ENCODE data around the gene GNAQ.

Gene GNAQ

DNA sequence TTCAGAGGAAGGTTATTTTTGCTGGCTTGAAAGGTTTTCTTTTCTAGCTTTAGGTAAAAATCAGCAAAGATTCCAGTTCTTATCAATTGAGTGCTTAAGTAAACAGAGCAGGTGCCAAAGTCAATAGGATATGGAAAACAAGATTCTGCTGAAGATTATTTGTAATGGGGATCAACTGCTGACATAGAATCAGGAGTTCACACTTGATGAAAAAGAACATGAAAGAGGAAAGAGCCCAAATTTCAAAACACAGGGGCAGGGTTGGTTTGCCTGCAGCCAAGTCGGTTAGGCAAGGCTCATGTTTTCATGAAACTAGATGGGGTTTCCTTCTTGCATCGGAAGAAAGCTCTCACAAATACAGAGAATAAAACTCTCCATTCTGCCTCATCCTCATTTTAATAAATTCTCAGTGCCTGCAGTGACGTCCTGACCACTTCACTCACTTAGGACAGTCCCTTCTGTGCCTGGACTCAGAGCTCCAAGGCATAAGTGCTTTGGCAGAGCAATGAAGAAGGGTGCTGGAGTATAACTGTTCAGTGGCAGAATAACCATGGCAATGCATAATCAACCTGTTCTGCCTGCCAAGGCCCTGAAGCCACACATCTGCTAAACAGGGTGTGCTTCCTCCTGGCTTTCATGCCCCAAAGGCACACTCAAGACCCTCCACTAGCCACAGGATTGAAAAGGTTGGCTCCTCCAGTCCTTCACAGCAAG, 179.6 kb downstream of the GNAQ start:
- peaks cover 0 to 55% (median 41%) of the 10 kb centered on the region in 4 donors for H3K4me1 ChIP-seq
- H3K36me3 ChIP-seq: no peaks in the 10 kb centered on the region
- TF ChIP-seq, protein P1, sequence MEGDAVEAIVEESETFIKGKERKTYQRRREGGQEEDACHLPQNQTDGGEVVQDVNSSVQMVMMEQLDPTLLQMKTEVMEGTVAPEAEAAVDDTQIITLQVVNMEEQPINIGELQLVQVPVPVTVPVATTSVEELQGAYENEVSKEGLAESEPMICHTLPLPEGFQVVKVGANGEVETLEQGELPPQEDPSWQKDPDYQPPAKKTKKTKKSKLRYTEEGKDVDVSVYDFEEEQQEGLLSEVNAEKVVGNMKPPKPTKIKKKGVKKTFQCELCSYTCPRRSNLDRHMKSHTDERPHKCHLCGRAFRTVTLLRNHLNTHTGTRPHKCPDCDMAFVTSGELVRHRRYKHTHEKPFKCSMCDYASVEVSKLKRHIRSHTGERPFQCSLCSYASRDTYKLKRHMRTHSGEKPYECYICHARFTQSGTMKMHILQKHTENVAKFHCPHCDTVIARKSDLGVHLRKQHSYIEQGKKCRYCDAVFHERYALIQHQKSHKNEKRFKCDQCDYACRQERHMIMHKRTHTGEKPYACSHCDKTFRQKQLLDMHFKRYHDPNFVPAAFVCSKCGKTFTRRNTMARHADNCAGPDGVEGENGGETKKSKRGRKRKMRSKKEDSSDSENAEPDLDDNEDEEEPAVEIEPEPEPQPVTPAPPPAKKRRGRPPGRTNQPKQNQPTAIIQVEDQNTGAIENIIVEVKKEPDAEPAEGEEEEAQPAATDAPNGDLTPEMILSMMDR (IDR thresholded peaks at IDR 0.05): no peak
- intact Hi-C loops (cut with DNase I; ENCODE audit: low total_unique reads): no loop called here
- no peaks in the 10 kb centered on the region for H3K9me3 ChIP-seq
- no peak for DNase-seq
- peak overlapping the region; percentile 62 to 82 for H3K27ac ChIP-seq
- no peak overlapping the region for H3K4me3 ChIP-seq
- no peaks in the 10 kb centered on the region for H3K27me3 ChIP-seq

DNA sequence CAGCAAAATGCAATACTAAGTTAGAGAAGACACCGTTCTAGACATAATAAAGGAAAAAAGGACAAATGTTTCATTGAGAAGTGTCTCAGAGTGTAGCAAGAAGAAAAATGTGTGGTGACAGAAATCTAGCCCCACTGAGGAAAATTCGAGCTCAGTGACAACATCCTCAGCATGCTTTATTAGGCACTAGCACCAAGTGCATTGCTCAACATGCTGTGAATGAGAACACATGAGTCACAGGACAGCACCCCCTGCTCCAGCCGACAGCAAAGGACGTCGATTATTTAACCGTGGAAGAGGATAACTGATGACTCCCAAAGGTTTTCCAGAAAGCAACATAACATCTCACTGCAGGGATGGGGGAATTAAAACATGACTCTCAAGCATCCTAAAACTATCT, 182.7 kb downstream of the GNAQ start:
- no peaks in the 10 kb centered on the region for H3K36me3 ChIP-seq
- H3K9me3 ChIP-seq: no peaks in the 10 kb centered on the region
- DNase-seq: peak; percentile 92
- H3K27me3 ChIP-seq: no peaks in the 10 kb centered on the region
- H3K4me1 ChIP-seq: peaks cover 0 to 68% (median 55%) of the 10 kb centered on the region in 4 donors
- H3K4me3 ChIP-seq: no peak overlapping the region
- TF ChIP-seq, protein P1 (IDR thresholded peaks at IDR 0.05): no peak
- intact Hi-C loops (cut with DNase I; ENCODE audit: low total_unique reads): loop anchor here (5.0 kb wide), 1 partner anchor 183 kb away; the partner anchor contains the start of gene GNAQ
- peak overlapping the region; percentile 72 to 82 for H3K27ac ChIP-seq

DNA sequence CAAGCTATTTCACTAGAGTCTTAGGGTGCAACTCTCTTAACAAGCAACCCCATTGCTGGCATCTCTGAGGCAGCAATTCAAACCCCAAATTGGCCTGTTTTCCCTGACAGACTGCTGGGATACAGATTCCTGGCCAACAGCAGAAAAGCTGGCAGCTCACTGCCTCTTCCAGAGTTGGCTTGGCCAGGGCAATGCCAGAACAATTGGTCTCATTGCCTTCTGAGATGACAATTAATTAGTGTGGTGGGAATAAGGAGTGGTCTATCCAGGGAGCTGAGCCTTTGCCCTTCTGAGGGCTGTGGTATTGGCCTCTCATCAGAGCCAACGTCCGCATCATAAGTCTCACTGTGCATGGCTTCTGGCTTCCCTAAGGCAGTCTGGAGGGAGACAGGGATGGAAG, 183.2 kb downstream of the GNAQ start:
- TF ChIP-seq, protein P1 (IDR thresholded peaks at IDR 0.05): no peak
- H3K4me3 ChIP-seq: no peak overlapping the region
- peaks cover 0 to 67% (median 55%) of the 10 kb centered on the region in 4 donors for H3K4me1 ChIP-seq
- DNase-seq: no peak
- H3K27me3 ChIP-seq: no peaks in the 10 kb centered on the region
- H3K36me3 ChIP-seq: no peaks in the 10 kb centered on the region
- intact Hi-C loops (cut with DNase I; ENCODE audit: low total_unique reads): loop anchor here (5.0 kb wide), 1 partner anchor 184 kb away; the partner anchor contains the start of gene GNAQ
- peak overlapping the region; percentile 72 to 82 for H3K27ac ChIP-seq
- no peaks in the 10 kb centered on the region for H3K9me3 ChIP-seq

DNA sequence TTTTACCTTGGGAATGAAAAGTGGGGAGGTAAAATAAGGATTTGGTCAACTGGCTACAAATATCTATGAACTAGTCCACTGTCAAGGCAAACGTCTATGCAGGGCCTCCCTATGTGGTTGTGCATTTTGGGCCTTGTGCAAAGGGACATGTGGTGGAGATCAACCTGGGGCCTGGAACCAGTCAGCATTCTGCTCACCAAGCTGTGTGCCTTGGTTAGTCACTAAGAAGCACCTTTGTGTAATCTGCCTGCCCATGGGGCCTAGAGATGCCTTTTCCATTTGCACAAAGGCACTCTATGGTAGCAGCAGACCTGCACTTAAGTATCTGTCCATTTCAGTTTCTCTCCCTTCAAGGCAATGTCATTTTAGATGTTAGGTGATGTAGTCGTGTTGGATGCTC, 184.0 kb downstream of the GNAQ start:
- TF ChIP-seq, protein P1 (IDR thresholded peaks at IDR 0.05): no peak
- intact Hi-C loops (cut with DNase I; ENCODE audit: low total_unique reads): loop anchor here (5.0 kb wide), 1 partner anchor 185 kb away; the partner anchor contains the start of gene GNAQ
- no peak for DNase-seq
- Histone ChIP-seq H3K4me1 (peaks cover 0 to 60% (median 53%) of the 10 kb centered on the region in 4 donors), H3K27ac (peak overlapping the region; percentile 72 to 82), H3K36me3 (no peaks in the 10 kb centered on the region), H3K4me3 (no peak overlapping the region), H3K9me3 (no peaks in the 10 kb centered on the region), H3K27me3 (no peaks in the 10 kb centered on the region)

DNA sequence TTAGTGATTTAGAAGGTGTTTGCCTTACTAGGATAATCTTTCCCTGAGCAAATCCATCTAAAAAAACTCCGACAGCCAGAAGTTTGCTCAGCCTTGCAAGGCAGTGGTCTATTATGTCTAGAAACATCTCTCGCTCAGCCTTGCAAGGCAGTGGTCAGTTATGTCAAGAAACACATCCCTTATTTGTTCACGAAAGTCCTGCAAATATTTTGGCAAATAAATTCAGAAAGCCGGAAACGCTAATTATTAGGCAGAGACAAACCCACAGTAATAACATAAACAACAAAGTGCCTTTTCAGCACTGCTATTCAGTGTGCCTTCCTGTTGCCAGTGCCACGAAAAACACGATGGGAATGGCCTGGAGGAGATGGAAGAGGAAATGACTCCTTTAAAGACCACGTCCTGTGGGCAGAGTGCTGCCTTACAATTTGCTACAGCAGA, 184.5 kb downstream of the GNAQ start:
- Histone ChIP-seq H3K4me1 (peaks cover 0 to 54% (median 48%) of the 10 kb centered on the region in 4 donors), H3K27ac (peak overlapping the region; percentile 72 to 82), H3K36me3 (no peaks in the 10 kb centered on the region), H3K9me3 (no peaks in the 10 kb centered on the region), H3K4me3 (no peak overlapping the region), H3K27me3 (no peaks in the 10 kb centered on the region)
- intact Hi-C loops (cut with DNase I; ENCODE audit: low total_unique reads): loop anchor here (5.0 kb wide), 1 partner anchor 185 kb away; the partner anchor contains the start of gene GNAQ
- TF ChIP-seq, protein P1 (IDR thresholded peaks at IDR 0.05): no peak
- peak in 1 of 2 donors; percentile 45 for DNase-seq

Measured in tibial artery (tissue), 4 donors.